ENCODE results near the gene BTBD18.

The BTBD18 gene

DNA sequence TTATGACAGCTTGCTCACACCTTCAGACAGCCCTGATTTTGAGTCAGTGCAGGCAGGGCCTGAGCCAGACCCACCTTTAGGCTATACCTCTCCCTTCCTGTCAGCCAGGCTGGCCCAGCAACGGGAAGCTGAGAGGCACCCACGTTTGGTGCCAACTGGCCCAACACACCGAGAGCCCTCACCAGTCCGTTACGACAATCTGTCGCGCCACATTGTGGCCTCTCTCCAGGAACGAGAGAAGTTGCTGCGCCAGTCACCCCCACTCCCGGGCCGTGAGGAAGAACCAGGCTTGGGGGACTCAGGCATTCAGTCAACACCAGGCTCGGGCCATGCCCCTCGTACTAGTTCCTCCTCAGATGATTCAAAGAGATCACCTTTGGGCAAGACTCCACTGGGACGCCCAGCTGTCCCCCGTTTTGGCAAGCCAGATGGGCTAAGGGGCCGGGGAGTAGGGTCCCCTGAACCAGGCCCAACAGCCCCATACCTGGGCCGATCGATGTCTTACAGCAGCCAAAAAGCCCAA is 52.7 kb downstream of the BTBD18 start:
- no peak for TF ChIP-seq ZNF274 (IDR thresholded peaks at IDR 0.05; ENCODE audit: low read depth, low read length)
- H3K4me3 ChIP-seq (ENCODE audit: low read length), result no peak overlapping the region

Measured in GM08714 (cell line).